Coronary artery (tissue), 2 donors: ENCODE data around the gene CHST6.
"Not testable (repeated sequence)": the region's sequence is repeated elsewhere in the genome, so short reads cannot be mapped to it uniquely, and the experiment has no call there.

ENCODE experiments used
- DNase-seq: peaks from one replicate; pipeline ENCODE4 v3.0.0-alpha.2; 2017; ENCODE audit warnings: low spot score
- H3K27ac ChIP-seq, 2 donors: fragments of 200-600 bp; sonication (generic); one replicate each; pipeline ENCODE4 v1.5.1; 2016 to 2019
- H3K4me3 ChIP-seq: fragments of 200-600 bp; sonication (generic); 2 replicates; pipeline ENCODE4 v1.5.1; 2016; ENCODE audit warnings: mild to moderate bottlenecking, moderate library complexity
- TF ChIP-seq, protein P1 (sequence below): fragments of 200-600 bp; sonication (generic); IDR thresholded peaks from one replicate; pipeline ENCODE4 v1.5.1; 2019; ENCODE audit warnings: antibody characterized with exemption

CHST6 gene

DNA sequence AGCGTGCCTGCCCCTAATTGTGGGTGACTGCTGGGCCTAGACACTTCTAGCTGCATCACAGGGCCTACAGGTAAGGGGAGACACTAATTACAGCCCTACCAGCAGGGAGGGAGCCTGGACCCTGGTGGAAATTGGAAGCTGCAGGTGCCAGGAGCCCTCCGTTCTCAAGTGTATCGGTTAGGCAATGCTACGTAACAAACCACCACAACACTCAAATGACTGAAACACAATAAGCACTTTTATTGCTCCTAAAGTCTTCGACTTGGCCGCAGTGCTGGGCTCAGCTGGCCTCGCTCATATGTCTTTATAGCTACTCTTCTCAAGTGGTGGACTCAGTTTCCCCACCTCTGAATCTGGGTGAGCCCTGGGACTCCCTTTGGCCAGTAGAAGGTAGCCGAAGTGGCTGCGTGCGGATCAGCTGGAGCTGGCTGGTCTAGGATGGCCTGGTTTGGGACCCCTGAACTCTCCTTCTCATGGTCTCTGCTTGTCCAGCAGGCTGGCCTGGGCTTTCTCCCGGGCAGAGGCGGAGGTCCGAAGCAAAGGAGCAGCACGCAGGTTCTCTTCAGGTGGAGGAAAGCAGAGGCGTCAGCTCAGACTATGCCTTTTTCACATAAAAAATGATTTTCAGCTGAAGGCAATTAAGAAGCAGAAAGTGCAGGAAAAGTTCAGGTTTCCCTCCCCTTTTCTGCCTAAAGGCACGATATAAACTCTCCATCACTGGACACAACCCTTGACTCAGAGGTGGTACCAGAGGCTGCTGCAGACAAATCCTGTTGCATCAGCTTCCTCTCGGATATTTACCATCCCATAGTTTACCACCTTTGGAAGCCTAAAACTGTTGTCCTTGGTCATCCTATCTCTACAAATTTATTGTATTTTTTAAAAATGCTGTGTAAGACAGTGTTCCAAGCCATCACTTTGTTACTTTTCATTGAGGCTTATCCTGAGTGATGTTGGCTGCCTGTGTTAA is 22.0 kb downstream of the CHST6 start:
- no peak for DNase-seq
- Histone ChIP-seq H3K4me3 (no peak overlapping the region), H3K27ac (no peak overlapping the region)
- TF ChIP-seq, protein P1, sequence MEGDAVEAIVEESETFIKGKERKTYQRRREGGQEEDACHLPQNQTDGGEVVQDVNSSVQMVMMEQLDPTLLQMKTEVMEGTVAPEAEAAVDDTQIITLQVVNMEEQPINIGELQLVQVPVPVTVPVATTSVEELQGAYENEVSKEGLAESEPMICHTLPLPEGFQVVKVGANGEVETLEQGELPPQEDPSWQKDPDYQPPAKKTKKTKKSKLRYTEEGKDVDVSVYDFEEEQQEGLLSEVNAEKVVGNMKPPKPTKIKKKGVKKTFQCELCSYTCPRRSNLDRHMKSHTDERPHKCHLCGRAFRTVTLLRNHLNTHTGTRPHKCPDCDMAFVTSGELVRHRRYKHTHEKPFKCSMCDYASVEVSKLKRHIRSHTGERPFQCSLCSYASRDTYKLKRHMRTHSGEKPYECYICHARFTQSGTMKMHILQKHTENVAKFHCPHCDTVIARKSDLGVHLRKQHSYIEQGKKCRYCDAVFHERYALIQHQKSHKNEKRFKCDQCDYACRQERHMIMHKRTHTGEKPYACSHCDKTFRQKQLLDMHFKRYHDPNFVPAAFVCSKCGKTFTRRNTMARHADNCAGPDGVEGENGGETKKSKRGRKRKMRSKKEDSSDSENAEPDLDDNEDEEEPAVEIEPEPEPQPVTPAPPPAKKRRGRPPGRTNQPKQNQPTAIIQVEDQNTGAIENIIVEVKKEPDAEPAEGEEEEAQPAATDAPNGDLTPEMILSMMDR = no peak

GRCh38 chr16:75471723-75472633 is 23.3 kb downstream of the CHST6 start:
- no peak overlapping the region for H3K27ac ChIP-seq
- TF ChIP-seq, protein P1 = peak; percentile 69
- H3K4me3 ChIP-seq = no peak overlapping the region
- DNase-seq = no peak

DNA sequence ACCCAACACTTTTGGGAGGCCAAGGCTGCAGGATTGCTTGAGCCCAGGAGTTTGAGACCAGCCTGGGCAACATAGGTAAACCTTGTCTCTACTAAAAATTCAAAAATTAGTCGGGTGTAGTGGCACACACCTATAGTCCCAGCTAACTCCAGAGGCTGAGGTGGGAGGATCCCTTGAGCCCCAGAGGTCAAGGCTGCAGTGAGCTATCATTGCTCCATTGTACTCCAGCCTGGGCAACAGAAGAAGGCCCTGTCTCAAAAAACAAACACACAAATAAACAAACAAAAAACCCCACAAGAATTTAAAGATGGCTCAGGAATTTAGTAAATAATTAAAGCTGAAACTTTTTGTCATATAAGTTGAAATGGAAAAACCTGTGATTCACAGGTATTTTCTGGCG is 28.5 kb downstream of the CHST6 start:
- no peak for DNase-seq
- Histone ChIP-seq H3K27ac (no peak overlapping the region), H3K4me3 (no peak overlapping the region)
- TF ChIP-seq, protein P1 = no peak

- Histone ChIP-seq H3K27ac (peak within 1 kb of the TSS; percentile 74 to 98), H3K4me3 (peak within 1 kb of the TSS; percentile 87)
- DNase-seq = peak; percentile 99
- TF ChIP-seq, protein P1 = peak; percentile 100
Observed at GRCh38 chr16:75464122-75464918, 30.9 kb downstream of the CHST6 start, which contains the start of gene TMEM170A. TSS of gene TMEM170A (minus strand) at chr16:75464689. CDS start at chr16:75464600, 89 bp downstream.

- Histone ChIP-seq H3K4me3 (peak overlapping the region; percentile 87), H3K27ac (peak overlapping the region; percentile 74 to 98)
- not testable (repeated sequence) for DNase-seq
Observed at GRCh38 chr16:75463389-75464121, 31.7 kb downstream of the CHST6 start.

- Histone ChIP-seq H3K27ac (no peak overlapping the region), H3K4me3 (peak overlapping the region; percentile 87)
- no peak for DNase-seq
- TF ChIP-seq, protein P1 = no peak
Observed at GRCh38 chr16:75462806-75463205, 32.4 kb downstream of the CHST6 start.
